HG02623 (cell line): ENCODE measurements around the gene NPTN.

Experiments
- ATAC-seq: cut with Tn5 transposase; IDR thresholded peaks from one replicate; pipeline ENCODE4 v1.9.1; 2021; ENCODE audit warnings: moderate library complexity; ENCODE audit not compliant: unreplicated experiment

NPTN gene

DNA sequence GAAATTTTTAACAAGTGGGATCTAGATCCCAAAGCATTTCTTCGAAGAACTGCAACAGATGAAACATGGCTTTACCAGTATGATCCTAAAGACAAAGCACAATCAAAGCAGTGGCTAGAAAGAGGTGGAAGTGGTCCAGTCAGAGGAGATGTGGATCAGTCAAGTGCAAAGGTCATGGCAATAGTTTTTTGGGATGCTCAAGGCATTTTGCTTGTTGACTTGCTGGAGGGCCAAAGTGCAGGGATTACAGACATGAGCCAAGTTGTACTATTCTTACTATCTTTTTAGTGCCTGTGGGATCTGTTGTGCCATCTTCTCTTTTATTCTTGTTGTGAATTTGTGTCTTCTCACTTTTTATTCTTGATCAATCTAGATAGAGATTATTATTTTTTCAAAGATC is 108.3 kb downstream of the NPTN start:
- no peak for ATAC-seq

DNA sequence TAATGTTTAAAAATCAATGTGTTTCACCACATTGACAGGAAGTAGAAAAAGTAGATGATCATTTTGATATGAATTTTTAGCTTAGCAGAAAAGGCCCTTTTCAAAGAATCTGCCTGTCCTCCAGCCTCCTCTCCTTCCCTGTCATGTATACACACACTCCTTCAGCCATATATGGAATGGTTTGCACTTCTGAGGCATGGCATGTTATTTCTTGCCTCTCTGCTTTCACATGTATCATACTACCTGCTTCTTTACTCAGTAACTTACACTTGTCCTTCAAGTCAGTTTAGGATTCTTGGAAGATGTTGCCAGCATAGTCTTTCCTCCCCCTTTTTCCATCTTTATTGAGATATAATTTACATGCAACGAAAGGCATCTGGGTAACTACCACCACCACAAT is 111.2 kb downstream of the NPTN start:
- ATAC-seq: no peak

DNA sequence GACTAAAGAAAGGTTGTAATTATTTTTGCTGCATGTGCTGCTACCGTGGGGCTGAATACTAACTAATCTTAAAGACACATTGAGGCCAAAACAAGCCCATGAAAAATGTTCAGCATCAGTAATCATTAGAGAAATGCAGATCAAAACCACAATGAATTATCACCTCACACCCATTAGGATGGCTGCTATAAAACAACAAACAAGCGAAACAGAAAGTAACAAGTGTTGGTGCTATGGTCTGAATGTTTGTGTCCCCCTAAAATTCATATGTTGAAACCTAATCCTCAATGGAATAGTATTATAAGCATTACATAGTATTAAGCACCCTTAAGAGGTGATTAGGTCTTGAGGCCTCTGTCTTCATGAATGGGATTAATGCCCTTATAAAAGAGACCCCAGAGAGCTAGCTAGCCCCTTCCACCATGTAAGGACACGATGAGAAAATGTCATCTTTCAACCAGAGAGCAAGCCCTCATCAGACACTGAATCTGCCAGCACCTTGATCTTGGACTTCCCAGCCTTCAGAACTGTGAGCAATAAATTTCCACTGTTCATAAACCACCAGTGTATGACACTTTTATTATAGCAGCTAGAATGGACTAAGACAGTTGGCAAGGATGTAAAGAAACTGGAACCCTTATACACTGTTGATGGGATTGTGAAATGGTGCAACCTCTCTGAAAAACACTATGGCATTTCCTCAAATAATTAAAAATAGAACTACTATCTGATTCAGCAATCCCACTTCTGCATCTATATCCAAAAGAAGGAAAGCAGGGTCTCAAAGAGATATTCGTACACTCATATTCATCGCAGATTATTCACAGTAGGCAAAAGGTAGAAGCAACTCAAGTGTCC is 114.1 kb downstream of the NPTN start:
- no peak for ATAC-seq

DNA sequence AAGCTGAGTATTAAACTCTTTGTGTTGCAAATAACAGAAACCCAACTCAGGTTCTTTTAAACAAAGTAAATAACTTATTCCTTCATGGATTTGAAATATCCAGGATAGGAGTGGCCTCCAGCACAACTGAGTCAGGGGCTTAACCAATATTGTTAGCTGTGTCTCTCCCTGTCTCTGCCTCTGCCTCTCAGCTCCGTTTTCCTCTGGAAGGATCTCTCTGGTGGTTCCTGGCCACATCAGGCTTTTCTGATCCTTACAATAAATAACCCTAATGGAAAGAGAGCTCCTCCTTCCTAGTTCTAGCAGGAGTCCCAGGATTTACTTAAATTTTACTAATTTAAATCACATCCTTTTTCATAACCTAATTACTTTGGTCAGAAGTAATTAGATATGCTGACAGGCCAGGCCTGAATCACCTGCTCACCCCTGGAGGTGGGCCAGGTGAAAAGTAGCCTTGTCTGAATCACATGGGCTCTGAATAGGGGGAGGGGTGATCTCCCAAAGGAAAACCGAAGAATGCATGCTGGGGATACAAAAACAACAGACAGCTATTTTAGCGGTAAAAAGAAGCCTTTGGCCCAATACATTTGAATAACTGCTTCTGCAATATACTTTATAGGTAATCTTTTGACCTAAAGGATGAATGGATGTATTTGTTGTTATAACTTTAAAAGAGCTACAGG is 114.9 kb downstream of the NPTN start:
- no peak for ATAC-seq

DNA sequence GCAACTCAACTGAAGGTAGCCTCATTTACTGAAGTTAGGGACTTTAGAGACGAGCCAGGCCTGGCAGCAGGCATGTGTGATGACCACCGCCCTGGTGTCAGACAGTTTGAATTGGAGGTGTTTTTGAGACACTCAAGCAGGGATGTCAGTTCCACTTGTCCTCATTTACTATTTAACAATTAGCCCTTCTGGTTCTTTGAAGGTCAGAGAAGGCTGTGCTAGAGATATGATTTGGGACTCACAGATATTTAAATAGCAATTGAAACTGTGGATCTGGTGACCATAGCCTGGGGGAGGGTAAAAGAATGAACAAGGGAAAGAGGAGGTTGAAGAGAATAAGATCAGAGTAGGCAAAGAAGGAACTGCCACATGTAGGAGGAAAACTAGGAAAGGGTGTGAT is 115.6 kb downstream of the NPTN start:
- ATAC-seq: no peak

DNA sequence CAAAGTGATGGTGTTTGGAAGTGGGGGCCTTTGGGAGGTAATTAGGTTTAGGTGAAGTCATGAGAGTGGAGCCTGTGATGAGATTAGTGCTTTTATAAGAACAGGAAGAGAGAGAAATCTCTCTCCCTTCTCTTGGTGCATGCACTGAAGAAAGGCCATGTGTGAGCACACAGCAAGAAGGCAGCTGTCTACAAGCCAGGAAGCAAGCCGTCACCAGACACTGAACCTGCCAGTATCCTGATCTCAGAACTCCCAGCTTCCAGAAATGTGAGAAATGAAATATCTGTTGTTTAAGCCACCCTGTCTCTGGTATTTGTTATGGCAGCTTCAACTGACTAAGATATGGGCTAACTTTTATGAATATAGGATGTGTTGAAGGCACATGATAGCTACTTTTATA is 117.7 kb downstream of the NPTN start:
- no peak for ATAC-seq
